Duodenal mucosa (tissue), 2 donors: ENCODE measurements around the gene KRT86.
"Not testable (repeated sequence)": the region's sequence is repeated elsewhere in the genome, so short reads cannot be mapped to it uniquely, and the experiment has no call there.

ENCODE experiments used
- H3K27ac ChIP-seq: one replicate; pipeline ENCODE4 v1.7.0; 2013; ENCODE audit warnings: low read depth, low read length
- H3K27me3 ChIP-seq, 2 donors: one replicate each; pipeline ENCODE4 v1.7.0; 2013; ENCODE audit warnings: low read length in 2 of 2, control low read depth in 1 of 2; ENCODE audit not compliant: insufficient read depth in 2 of 2, control insufficient read depth in 1 of 2
- H3K36me3 ChIP-seq, 2 donors: one replicate each; pipeline ENCODE4 v1.7.0; 2013; ENCODE audit warnings: low read length in 2 of 2, control low read depth in 1 of 2; ENCODE audit not compliant: insufficient read depth in 2 of 2, control insufficient read depth in 1 of 2
- H3K4me1 ChIP-seq, 2 donors: one replicate each; pipeline ENCODE4 v1.7.0; 2013; ENCODE audit warnings: low read length in 2 of 2, control low read depth in 1 of 2; ENCODE audit not compliant: insufficient read depth in 2 of 2, control insufficient read depth in 1 of 2
- H3K4me3 ChIP-seq, 2 donors: one replicate each; pipeline ENCODE4 v1.7.0; 2013; ENCODE audit warnings: low read length in 2 of 2, low read depth in 1 of 2
- H3K9ac ChIP-seq, 2 donors: one replicate each; pipeline ENCODE4 v1.7.0; 2013; ENCODE audit warnings: low read length in 2 of 2, low read depth in 1 of 2
- H3K9me3 ChIP-seq, 2 donors: one replicate each; pipeline ENCODE4 v1.7.0; 2013; ENCODE audit warnings: low read length in 2 of 2, control low read depth in 1 of 2; ENCODE audit not compliant: control insufficient read depth in 1 of 2

The KRT86 gene

GRCh38 chr12:52245962-52246569 lies 28.4 kb upstream of the KRT86 start:
- Histone ChIP-seq H3K9me3 (no peaks in the 10 kb centered on the region), H3K4me1 (peaks cover 32 to 36% of the 10 kb centered on the region in 2 donors), H3K36me3 (no peaks in the 10 kb centered on the region), H3K4me3 (no peak overlapping the region), H3K9ac (no peak overlapping the region), H3K27ac (no peak overlapping the region), H3K27me3 (no peaks in the 10 kb centered on the region)

GRCh38 chr12:52246720-52247621 lies 27.5 kb upstream of the KRT86 start:
- H3K4me1 ChIP-seq: peaks cover 32 to 36% of the 10 kb centered on the region in 2 donors
- H3K9ac ChIP-seq: peak overlapping the region in 1 of 2 donors; percentile 5
- H3K4me3 ChIP-seq: no peak overlapping the region
- no peaks in the 10 kb centered on the region for H3K36me3 ChIP-seq
- H3K27ac ChIP-seq: no peak overlapping the region
- H3K9me3 ChIP-seq: no peaks in the 10 kb centered on the region
- H3K27me3 ChIP-seq: no peaks in the 10 kb centered on the region

GRCh38 chr12:52247622-52248540 lies 26.6 kb upstream of the KRT86 start:
- Histone ChIP-seq H3K9ac (no peak overlapping the region), H3K36me3 (no peaks in the 10 kb centered on the region), H3K9me3 (no peaks in the 10 kb centered on the region), H3K27me3 (no peaks in the 10 kb centered on the region), H3K4me3 (no peak overlapping the region), H3K4me1 (peaks cover 32 to 36% of the 10 kb centered on the region in 2 donors), H3K27ac (no peak overlapping the region)

- Histone ChIP-seq H3K27ac (no peak overlapping the region), H3K4me1 (peaks cover 26 to 29% of the 10 kb centered on the region in 2 donors), H3K9me3 (no peaks in the 10 kb centered on the region), H3K9ac (no peak overlapping the region), H3K4me3 (no peak overlapping the region), H3K36me3 (no peaks in the 10 kb centered on the region), H3K27me3 (no peaks in the 10 kb centered on the region)
Observed at GRCh38 chr12:52248541-52249461, 25.6 kb upstream of the KRT86 start.

- no peak overlapping the region for H3K9ac ChIP-seq
- H3K4me3 ChIP-seq: no peak overlapping the region
- no peaks in the 10 kb centered on the region for H3K36me3 ChIP-seq
- no peak overlapping the region for H3K27ac ChIP-seq
- H3K9me3 ChIP-seq: no peaks in the 10 kb centered on the region
- H3K4me1 ChIP-seq: peaks cover 18 to 21% of the 10 kb centered on the region in 2 donors
- peaks cover 0 to 3% of the 10 kb centered on the region in 2 donors for H3K27me3 ChIP-seq
Observed at GRCh38 chr12:52249511-52250047, 24.9 kb upstream of the KRT86 start.

- H3K27me3 ChIP-seq: peaks cover 0 to 3% of the 10 kb centered on the region in 2 donors
- no peak overlapping the region for H3K27ac ChIP-seq
- no peak overlapping the region for H3K4me3 ChIP-seq
- H3K9ac ChIP-seq: no peak overlapping the region
- peaks cover 17 to 20% of the 10 kb centered on the region in 2 donors for H3K4me1 ChIP-seq
- no peaks in the 10 kb centered on the region for H3K9me3 ChIP-seq
- no peaks in the 10 kb centered on the region for H3K36me3 ChIP-seq
Observed at GRCh38 chr12:52250048-52250990, 24.1 kb upstream of the KRT86 start.

- no peak overlapping the region for H3K4me3 ChIP-seq
- no peak overlapping the region for H3K9ac ChIP-seq
- H3K9me3 ChIP-seq: no peaks in the 10 kb centered on the region
- H3K27ac ChIP-seq: no peak overlapping the region
- H3K36me3 ChIP-seq: no peaks in the 10 kb centered on the region
- peaks cover 16 to 20% of the 10 kb centered on the region in 2 donors for H3K4me1 ChIP-seq
- H3K27me3 ChIP-seq: peaks cover 0 to 11% of the 10 kb centered on the region in 2 donors
Observed at GRCh38 chr12:52251367-52252051, 22.9 kb upstream of the KRT86 start.

GRCh38 chr12:52252175-52252615 lies 22.2 kb upstream of the KRT86 start:
- H3K9me3 ChIP-seq, H3K9ac ChIP-seq, H3K4me3 ChIP-seq, H3K36me3 ChIP-seq, H3K27ac ChIP-seq: not testable (repeated sequence)
- Histone ChIP-seq H3K27me3 (peaks cover 4 to 18% of the 10 kb centered on the region in 2 donors), H3K4me1 (peaks cover 9 to 14% of the 10 kb centered on the region in 2 donors)
